Measurements from ENCODE around the gene COX7B. TPM values are rescaled to one million over a fixed set of nuclear protein-coding genes. Genes with fewer than 3 reads are reported as not detected.
"Not testable (repeated sequence)": the region's sequence is repeated elsewhere in the genome, so short reads cannot be mapped to it uniquely, and the experiment has no call there.

COX7B gene
- polyA plus RNA-seq, 5 donors, result 143 to 273 (median 182) TPM

- no peak for DNase-seq
These were observed 38.0 kb downstream of the COX7B start for GRCh38 chrX:77937291-77937690.

DNA sequence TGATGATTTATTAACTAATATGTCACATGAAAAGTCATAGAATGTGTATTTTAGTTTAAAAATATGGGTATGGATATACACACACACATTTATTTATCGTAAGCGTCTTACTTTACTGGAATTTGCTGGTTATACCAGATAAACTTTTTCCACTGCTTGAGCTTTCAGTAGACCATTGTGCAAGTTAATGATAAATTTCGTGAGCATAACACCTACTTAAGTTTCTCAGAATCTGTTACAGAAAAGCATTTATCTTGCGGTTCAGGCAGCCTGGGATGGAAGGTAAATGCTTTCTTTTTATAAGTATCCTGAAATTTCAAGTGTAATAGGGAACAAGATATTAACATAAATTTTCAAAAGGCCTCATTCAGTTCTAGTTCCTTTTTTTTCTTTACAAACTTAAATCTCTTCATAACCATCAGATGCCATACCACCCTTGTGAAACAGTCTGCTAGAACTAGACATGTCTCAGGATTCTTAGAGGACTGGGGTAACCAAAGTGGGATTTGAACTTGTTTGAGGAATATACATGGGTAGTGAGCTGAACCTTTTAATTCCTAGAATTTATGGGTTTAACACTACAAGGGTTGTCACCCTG, 38.9 kb downstream of the COX7B start:
- no peak for DNase-seq

GRCh38 chrX:77945031-77945430, 45.8 kb downstream of the COX7B start:
- DNase-seq, result not testable (repeated sequence)

DNA sequence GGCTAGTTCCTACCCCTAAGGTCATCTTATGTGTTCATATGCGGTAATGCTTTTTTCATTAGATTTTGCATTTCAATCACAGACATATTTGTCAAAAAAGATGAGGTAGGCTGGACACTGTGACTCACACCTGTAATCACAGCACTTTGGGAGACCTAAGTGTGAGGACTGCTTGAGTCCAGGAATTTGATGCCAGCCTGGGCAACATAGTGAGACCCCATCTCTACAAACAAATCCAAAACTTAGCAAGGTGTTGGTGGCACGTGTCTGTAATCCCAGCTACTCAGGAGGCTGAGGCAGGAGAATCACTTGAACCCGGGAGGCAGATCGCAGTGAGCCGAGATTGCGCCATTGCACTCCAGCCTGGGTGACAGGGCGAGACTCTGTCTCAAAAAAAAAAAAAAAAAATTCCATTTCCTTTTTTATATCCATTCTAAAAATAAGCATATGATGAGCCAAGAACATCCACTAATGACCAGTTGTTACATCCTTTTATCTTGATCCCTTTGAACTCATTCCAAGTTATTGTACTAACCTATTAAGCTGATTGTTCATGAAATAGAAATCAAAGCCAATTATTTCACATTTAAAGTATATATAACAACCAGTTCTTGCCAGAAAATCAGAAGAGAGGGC, 46.8 kb downstream of the COX7B start:
- no peak for DNase-seq

DNA sequence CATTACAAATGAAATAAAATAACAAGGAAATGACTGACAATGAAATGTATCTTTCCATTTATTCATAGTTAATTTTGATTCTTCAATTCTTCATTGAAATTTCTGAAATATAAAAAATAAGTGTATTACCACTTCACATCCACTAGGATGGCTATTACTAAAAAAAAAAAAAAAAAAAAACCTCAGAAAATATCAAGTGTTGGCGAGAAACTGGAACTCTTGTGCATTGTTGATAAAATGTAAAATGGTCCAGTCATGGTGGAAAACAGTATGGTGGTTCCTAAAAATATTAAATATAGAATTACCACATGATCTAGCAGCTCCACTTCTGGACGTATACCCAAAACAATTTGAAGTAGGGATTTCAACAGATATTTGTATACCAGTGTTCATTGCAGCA, 47.3 kb downstream of the COX7B start:
- DNase-seq, result no peak

DNA sequence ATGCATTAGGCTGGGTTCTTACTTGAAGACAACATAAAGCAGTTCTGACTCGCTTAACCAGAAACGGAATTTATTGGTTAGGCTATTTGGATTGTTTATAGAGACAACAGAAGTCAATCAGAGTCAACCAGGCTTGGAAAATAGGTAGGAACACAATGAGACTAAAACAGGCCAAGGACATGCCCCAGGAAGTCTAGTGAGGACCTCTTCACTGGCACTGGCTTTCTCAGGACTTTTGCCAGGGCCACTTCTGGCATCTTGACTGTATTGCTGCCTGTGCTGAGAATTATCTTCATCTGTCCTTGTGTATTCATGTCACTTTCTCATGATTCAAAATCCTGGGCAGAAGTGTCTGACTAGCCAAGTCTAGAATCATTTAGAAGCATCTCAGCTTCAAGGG, 50.6 kb downstream of the COX7B start:
- DNase-seq, result no peak

GRCh38 chrX:77952173-77952572, 52.9 kb downstream of the COX7B start:
- no peak for DNase-seq

DNA sequence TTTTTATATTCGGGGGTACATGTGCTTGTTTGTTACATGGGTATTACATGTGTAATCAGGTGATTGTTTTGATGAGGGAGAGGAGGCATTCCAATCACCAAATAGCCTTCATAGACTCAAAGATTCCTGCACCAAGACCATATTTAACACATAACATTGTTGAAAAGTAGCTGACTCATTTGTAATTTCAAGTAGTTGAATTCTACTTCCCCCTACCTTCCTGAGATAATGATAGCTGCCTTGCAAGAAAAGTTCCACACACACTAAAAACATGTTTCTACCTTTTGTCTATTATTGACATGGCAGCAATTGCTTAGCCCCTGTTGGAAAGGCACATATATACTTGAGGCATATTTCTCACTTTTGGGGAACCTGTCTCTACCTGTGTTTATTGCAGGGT, 54.0 kb downstream of the COX7B start:
- DNase-seq, result no peak

- no peak for DNase-seq
These were observed 54.4 kb downstream of the COX7B start for GRCh38 chrX:77953708-77954107.

Other genes starting within 250 kb of the COX7B start
- gene ATRX, start 113.3 kb upstream of the COX7B start, polyA plus RNA-seq (ENCODE audit: insufficient read depth in 1 of 5, insufficient read length in 5 of 5, low replicate concordance in 1 of 5), result 100 to 1,000 TPM in 3 of 5 donors, 10 to 100 TPM in 2; 48.7 to 113 (median 109) TPM
- gene MAGT1, start 4.0 kb upstream of the COX7B start, polyA plus RNA-seq (ENCODE audit: insufficient read depth in 1 of 5, insufficient read length in 5 of 5, low replicate concordance in 1 of 5), result 10 to 100 TPM; 60.3 to 81.0 (median 72.7) TPM
- 10 to 100 TPM; 11.4 to 19.9 (median 18.1) TPM for gene ATP7A, start 11.2 kb downstream of the COX7B start, polyA plus RNA-seq (ENCODE audit: insufficient read depth in 1 of 5, insufficient read length in 5 of 5, low replicate concordance in 1 of 5)
- gene PGAM4, start 70.2 kb downstream of the COX7B start, polyA plus RNA-seq (ENCODE audit: insufficient read depth in 1 of 5, insufficient read length in 5 of 5, low replicate concordance in 1 of 5), result under 1 TPM in 4 of 5 donors, not detected in 1; 0.18 to 0.51 (median 0.31) TPM
- gene PGK1, start 204.8 kb downstream of the COX7B start, polyA plus RNA-seq (ENCODE audit: insufficient read depth in 1 of 5, insufficient read length in 5 of 5, low replicate concordance in 1 of 5), result 100 to 1,000 TPM; 293 to 384 (median 307) TPM
- 10 to 100 TPM; 34.4 to 51.4 (median 46.5) TPM for gene TAF9B, start 240.2 kb downstream of the COX7B start, polyA plus RNA-seq (ENCODE audit: insufficient read depth in 1 of 5, insufficient read length in 5 of 5, low replicate concordance in 1 of 5)